AG20443 (cell line): Measurements from ENCODE around the gene ITIH1.

Experiments used
- DNase-seq: peaks from one replicate; pipeline ENCODE4 v3.0.0; 2012; ENCODE audit warnings: low spot score, mixed read lengths

Gene ITIH1

DNA sequence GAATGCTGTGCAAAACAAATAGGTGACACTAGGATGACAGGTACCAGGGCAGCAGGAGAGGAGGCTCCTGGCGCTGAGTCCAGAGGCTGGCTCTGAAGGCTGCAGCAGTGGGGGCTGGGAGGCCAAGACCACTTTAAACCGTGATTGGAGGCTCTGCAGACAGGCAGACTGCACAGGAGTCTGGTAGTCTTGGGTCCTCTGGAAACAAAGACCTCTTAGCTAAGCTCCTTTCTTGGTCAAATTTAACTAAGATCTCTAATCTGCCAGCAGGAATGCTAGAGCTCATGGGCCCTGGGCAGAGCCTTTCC lies 61.8 kb downstream of the ITIH1 start:
- no peak for DNase-seq

DNA sequence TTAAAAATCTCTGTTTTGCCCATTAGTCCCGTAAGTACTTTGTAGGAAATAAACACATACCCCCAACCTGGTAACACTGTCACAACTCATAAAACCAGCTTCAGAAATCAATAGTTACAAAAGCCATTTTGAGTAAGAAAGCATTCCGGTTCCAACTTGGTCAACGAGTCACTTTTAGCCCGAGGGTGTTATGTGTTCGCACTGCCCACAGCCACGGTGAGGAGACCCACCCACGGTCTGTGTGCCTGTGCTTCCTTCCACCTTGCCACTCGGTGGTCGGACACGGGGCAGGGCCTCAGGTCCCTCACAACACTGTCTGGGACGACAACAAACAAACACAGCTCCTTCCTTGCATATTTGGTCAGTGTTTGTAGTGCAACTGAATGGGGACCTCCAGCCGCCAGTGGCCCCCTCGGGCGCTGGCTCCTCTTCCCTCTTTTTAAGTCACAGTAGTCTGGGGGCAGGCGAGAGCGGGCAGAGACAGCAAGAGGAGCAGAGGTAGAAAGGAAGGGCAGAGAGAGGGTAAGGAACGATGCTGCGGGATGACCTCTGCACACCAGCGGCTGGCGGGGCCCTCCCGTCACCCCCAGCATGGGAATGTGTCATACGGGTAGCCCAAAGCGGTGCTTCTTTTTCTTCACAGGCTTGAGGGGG lies 62.6 kb downstream of the ITIH1 start:
- DNase-seq = no peak

DNA sequence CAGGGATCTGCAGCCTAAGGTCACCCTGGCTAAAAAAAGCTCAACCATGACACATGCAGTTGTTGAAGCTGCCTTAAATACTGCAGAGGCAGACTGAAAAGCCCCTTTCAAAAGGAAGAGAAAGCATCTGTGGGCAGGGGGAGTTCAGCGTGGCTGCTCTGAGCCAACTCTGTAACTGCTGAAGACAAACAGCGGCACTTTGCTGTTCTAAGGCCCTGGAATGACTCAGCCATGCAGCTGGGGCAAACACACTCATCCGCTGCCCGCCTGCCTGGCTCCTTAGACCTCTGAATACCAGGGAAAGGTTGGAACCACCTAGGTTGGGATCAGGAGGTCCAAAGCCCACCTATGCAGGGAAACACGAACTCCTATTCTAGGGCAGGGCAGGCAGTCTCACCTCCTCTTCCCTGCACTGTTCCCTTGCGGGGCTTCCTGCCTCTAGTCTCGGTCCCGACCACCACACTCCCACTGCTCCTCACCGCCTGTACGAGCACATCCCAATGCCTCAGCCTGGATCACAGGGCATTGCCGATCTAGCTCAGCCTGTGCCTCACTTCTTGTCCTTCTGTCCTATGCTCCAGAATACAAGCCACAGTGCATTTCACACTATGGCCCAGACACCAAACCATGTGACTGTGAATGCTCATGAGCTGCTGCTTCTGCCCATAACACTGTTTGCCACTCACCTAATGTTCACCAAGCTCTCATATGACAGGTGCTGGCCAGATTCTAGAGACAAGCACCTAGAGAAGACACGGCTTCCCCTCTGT lies 64.0 kb downstream of the ITIH1 start:
- no peak for DNase-seq
